SJCRH30 (cell line): ENCODE results near the gene PPP2R2C. TPM values are rescaled to one million over a fixed set of nuclear protein-coding genes. Genes with fewer than 3 reads are reported as not detected.

Experiments
- DNase-seq, 2 experiments: peaks; one replicate each; pipeline ENCODE4 v3.0.0-alpha.2; 2015 to 2020
- H3K27ac ChIP-seq: fragments of 250-450 bp; sonication (Bioruptor Pico); 2 replicates; pipeline ENCODE4 v1.5.1; 2020; ENCODE audit warnings: mild to moderate bottlenecking, moderate library complexity
- H3K27me3 ChIP-seq: fragments of 250-450 bp; sonication (Bioruptor Pico); 2 replicates; pipeline ENCODE4 v1.5.1; 2020; ENCODE audit warnings: mild to moderate bottlenecking, moderate library complexity
- H3K36me3 ChIP-seq: fragments of 250-450 bp; sonication (Bioruptor Pico); 2 replicates; pipeline ENCODE4 v1.5.1; 2020; ENCODE audit warnings: mild to moderate bottlenecking, moderate library complexity
- H3K4me1 ChIP-seq: fragments of 250-450 bp; sonication (Bioruptor Pico); 2 replicates; pipeline ENCODE4 v1.5.1; 2020; ENCODE audit warnings: mild to moderate bottlenecking, moderate library complexity
- H3K4me3 ChIP-seq: fragments of 250-450 bp; sonication (Bioruptor Pico); 2 replicates; pipeline ENCODE4 v1.5.1; 2020; ENCODE audit warnings: mild to moderate bottlenecking, moderate library complexity
- H3K9me3 ChIP-seq: fragments of 250-450 bp; sonication (Bioruptor Pico); replicated peaks from 2 replicates; pipeline ENCODE4 v1.5.1; 2020; ENCODE audit warnings: mild to moderate bottlenecking, moderate library complexity
- total RNA-seq: library from RNA; depleted of rRNA; stranded (reverse); fragments of >200 nt; shearing (Covaris generic); gene quantifications from 2 replicates; pipeline ENCODE4 v1.2.3, GENCODE V29; 2014

PPP2R2C gene
- total RNA-seq, 1 experiment from 2014 or later = not detected

DNA sequence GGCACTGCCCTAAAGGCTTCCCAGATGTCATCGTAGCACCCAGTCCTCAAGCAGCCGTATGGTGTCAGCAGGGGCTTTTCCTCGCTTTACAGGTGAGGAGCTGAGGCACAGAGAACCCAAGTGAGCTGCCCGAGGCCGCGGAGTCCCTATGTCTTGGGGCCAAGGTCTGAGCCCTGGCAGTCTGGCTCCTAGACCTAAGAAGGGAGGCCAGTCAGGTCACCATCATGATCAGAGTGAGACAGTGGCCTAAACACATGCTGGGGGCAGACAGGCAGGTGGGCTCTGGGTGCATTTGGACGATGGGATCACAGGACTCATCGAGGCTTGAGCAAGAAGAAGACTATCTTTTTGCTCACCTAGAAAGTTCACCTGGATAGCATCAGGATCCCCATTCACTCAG, 107.8 kb downstream of the PPP2R2C start:
- no peaks in the 10 kb centered on the region for H3K36me3 ChIP-seq
- no peak overlapping the region for H3K27ac ChIP-seq
- H3K4me3 ChIP-seq = no peak overlapping the region
- H3K9me3 ChIP-seq = no peaks in the 10 kb centered on the region
- peaks cover 38% of the 10 kb centered on the region for H3K27me3 ChIP-seq
- no peak for DNase-seq
- H3K4me1 ChIP-seq = no peaks in the 10 kb centered on the region

DNA sequence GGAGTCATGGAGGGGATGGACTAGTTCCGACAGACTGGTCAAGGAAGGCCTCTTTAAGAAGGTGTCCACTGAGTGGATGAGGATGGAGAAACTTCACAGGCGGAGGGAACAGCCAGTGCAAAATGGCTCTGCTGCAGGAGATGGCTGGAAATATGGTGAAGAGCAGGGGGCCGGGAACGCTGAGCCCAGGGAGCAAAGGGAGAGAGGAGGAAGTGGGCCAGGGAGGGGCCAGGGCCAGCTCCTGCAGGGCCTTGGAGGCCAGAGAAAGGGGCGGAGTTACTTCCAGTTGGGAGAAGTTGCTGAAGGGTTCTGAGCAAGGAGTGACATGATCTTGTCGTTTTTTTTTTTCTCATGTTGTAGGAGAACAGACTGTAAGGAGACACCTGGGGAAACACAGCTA, 108.3 kb downstream of the PPP2R2C start:
- H3K4me3 ChIP-seq = no peak overlapping the region
- H3K4me1 ChIP-seq = no peaks in the 10 kb centered on the region
- no peaks in the 10 kb centered on the region for H3K36me3 ChIP-seq
- no peak for DNase-seq
- peaks cover 34% of the 10 kb centered on the region for H3K27me3 ChIP-seq
- H3K27ac ChIP-seq = no peak overlapping the region
- H3K9me3 ChIP-seq = no peaks in the 10 kb centered on the region

DNA sequence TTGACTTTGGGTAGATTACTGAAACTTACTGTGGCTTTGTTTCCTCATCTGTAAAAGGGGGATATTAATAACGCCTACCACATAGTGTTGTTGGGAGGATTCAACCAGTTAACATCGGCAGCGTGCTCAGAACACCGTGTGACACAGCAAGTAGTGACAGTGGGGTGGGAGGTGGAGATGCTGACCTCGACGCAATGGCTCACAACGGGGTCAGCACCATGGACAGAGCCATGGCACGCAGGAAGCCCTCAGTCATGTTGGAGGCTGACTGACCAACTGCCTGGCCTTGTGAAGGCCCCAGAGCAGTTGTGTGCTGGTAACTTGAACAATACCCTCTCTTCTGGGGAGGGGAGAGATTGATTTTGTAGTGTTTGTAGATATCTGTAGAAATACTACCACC, 109.5 kb downstream of the PPP2R2C start:
- Histone ChIP-seq H3K27me3 (peaks cover 21% of the 10 kb centered on the region), H3K4me3 (no peak overlapping the region), H3K9me3 (no peaks in the 10 kb centered on the region), H3K27ac (no peak overlapping the region), H3K36me3 (no peaks in the 10 kb centered on the region), H3K4me1 (no peaks in the 10 kb centered on the region)
- DNase-seq = peak; percentile 52 to 68

DNA sequence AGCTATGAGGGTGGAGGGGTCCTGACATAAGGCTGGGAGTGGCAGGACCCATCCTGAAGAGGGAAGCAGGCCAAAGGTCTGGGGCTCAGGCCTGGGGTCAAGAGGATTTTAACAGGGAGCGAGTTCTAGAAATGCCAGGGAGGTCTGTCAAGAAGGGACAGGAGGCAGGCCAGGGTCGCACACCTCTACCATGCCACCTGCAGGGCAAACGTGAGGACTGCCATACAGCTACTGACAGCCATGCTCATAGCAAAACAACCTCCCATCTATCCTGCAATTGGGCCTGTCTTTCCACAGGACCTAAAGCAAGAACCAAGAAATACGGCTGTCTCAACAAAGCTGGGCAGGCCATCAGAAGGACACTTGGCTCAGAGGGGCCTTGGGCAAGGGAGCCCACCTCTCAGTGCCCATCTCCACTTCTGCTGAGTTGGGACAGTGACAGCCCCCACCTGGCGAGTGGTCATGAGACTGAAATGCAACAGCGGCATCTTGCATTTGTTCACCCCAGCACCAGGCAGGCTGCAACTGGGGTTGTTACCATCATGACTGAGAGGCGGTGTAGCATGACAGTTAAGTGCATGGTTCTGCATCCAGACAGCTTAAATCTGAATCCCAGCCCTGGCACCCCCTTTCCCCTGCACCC, 110.0 kb downstream of the PPP2R2C start:
- Histone ChIP-seq H3K27me3 (peaks cover 16% of the 10 kb centered on the region), H3K4me1 (no peaks in the 10 kb centered on the region), H3K36me3 (no peaks in the 10 kb centered on the region), H3K4me3 (no peak overlapping the region), H3K27ac (no peak overlapping the region), H3K9me3 (no peaks in the 10 kb centered on the region)
- no peak for DNase-seq

DNA sequence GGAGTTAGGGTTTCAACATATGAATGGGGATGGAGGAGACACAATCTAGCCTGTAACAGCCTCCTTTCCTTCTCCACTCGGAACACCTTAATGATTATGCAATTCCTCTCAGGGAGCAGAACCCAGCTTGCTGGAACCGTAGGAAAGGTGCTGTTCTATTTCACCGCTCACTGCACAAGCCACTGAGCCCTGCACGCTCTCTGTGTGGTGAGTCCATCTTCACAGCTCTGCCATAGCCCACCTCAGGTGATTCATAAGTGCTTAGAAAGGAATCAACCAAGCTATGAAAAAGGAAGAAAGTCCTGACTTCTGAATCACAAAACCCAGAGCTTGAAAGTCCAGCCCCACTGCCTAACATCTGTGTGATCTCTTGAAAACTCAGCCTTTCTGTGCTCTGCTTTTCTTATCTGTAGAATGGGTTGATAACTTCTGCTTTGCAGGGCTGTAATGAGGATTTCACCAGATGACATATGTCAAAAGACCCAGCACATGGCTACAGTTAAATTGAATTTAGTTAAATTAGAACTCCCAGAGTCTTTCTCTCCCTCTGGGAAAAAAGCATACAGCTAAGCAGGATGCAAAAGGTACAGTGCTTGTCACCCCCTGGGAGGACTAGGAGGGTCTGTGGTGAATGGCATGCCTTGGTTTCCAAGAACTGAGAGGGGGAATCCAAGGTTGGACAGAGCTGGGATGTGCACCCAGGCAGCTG, 111.2 kb downstream of the PPP2R2C start:
- no peak overlapping the region for H3K4me3 ChIP-seq
- no peak overlapping the region for H3K27ac ChIP-seq
- no peak for DNase-seq
- peaks cover 7% of the 10 kb centered on the region; the same call in 1 of the 2 replicates for H3K27me3 ChIP-seq
- H3K4me1 ChIP-seq = no peaks in the 10 kb centered on the region
- no peaks in the 10 kb centered on the region for H3K9me3 ChIP-seq
- H3K36me3 ChIP-seq = no peaks in the 10 kb centered on the region

DNA sequence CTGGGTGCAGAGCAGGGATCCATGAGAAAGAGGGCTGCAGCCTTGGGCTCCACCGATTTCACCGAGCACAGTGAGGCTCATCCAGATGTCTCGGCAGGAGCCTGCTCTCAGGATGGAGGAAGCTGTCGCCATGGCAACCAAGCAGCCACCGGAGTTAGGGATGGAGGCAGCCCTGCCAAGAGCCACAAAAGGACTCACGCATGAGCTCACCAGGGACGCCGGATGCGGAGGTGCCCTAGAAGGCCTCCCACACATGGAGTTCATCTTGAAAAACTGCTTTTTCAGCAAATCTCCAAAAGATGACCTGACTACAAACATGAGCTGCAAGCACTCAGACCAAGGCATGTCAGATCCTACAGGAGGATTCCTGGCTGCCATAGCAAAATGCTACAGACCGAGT, 112.0 kb downstream of the PPP2R2C start:
- H3K27ac ChIP-seq = no peak overlapping the region
- DNase-seq = no peak

DNA sequence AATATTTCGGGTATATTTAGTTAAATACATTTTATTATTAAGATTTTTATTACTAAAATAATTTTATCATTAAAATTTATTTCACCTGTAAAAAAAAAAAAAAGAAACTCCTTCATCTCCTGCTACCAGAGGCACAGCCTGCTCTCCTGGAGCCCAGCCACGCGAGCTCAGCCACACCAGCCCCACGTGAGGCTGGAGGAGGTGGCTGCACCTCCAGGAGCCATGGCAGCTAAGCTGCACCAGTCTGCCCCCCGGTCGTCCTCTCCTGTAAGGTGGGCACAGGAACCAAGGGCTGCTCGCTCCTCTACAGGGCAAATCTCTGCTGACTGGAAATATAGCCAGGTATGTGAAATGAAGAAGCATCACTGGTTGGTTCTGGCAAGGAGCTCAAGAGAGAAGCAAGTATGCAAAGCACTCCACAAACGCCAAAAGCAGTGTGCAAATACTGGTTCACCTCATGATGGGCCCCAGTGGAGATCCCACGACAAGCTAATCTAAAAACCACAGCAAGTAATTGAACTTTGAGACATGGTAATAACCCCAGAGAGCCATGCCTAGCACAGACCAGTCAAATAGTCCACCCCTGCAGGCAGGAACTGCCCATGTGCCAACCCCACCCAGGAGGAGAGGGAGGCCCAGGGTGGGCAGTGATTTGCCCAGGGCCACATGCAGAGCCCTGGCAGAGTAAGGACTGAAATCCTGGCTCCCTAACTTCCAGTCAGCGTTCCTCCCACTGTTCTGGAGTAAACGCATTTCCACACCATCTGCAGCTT, 112.7 kb downstream of the PPP2R2C start:
- Histone ChIP-seq H3K4me3 (no peak overlapping the region), H3K27ac (no peak overlapping the region), H3K9me3 (no peaks in the 10 kb centered on the region), H3K36me3 (no peaks in the 10 kb centered on the region), H3K27me3 (peaks cover 1% of the 10 kb centered on the region; the same call in 1 of the 2 replicates), H3K4me1 (no peaks in the 10 kb centered on the region)
- DNase-seq = no peak

More for the DNA sequence above, 112.0 kb downstream of the PPP2R2C start:
- H3K4me3 ChIP-seq = no peak overlapping the region
- peaks cover 7% of the 10 kb centered on the region; the same call in 1 of the 2 replicates for H3K27me3 ChIP-seq
- no peaks in the 10 kb centered on the region for H3K9me3 ChIP-seq
- no peaks in the 10 kb centered on the region for H3K36me3 ChIP-seq
- no peaks in the 10 kb centered on the region for H3K4me1 ChIP-seq

DNA sequence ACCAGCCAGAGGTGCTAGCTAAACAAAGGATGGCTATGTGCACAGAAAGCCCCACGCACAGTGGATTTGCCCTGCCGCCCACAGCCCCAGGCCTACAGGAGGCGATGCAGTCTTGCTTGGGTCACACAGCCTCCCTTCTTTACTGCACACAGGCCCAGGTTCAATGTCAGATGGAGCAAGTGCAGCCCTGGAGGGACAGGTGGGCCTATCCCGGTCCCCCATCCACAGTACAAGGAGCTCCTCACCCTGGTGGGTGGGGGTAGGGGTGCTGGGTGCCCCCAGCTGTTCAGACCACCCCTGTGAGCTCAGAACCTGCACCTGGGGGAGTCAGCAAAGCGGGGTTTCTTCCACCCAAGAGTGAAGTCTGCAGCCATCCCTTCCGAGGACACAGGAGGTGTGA, 114.9 kb downstream of the PPP2R2C start:
- Histone ChIP-seq H3K27ac (no peak overlapping the region), H3K4me1 (no peaks in the 10 kb centered on the region), H3K36me3 (no peaks in the 10 kb centered on the region), H3K9me3 (no peaks in the 10 kb centered on the region), H3K4me3 (no peak overlapping the region), H3K27me3 (no peaks in the 10 kb centered on the region)
- DNase-seq = no peak

DNA sequence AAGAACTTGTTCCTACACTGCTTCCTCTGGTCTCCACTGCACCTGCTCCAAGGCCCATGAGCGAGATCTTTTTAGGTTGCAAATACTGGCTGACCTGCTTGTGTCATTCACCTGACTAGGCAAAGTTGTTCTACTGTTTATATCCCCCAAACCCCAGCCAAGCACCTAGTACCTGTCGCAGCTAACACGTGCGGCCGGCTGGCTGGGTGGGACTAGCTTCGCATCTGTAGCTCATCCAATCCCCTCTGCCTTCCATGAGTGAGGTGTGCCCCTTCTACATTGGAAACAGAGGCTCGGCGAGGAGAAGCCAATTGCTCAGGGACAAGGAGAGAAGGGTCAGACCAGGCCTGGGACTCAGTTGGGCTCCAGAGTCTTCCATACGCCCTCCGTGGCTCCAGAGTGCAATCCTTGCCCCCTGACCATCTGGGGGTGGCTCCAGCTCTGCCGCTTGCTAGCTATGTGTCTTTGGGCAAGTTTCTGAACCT, 116.3 kb downstream of the PPP2R2C start:
- H3K27ac ChIP-seq = no peak overlapping the region
- no peaks in the 10 kb centered on the region for H3K9me3 ChIP-seq
- H3K4me3 ChIP-seq = no peak overlapping the region
- DNase-seq = no peak
- no peaks in the 10 kb centered on the region for H3K4me1 ChIP-seq
- no peaks in the 10 kb centered on the region for H3K36me3 ChIP-seq
- no peaks in the 10 kb centered on the region for H3K27me3 ChIP-seq

DNA sequence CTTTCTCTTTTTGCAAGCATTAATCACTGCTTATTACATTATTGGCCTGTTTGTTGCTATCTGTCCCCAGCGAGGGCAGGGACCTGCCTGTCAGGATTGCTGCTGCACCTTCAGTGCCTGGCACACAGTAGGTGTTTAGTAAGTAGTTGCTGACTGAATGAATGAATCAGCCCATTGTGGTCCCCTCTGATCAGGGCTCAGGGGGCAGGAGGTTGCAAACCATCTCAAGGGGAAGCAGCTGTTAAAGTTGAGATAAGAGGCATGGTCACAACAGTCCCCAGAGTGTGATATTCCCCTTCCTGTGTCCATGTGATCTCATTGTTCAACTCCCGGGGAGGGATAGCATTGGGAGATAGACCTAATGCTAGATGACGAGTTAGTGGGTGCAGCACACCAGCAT, 117.4 kb downstream of the PPP2R2C start:
- no peak overlapping the region for H3K27ac ChIP-seq
- no peak overlapping the region for H3K4me3 ChIP-seq
- peak in 1 of 2 experiments; percentile 27 for DNase-seq
- H3K36me3 ChIP-seq = no peaks in the 10 kb centered on the region
- H3K4me1 ChIP-seq = no peaks in the 10 kb centered on the region
- no peaks in the 10 kb centered on the region for H3K27me3 ChIP-seq
- H3K9me3 ChIP-seq = no peaks in the 10 kb centered on the region

DNA sequence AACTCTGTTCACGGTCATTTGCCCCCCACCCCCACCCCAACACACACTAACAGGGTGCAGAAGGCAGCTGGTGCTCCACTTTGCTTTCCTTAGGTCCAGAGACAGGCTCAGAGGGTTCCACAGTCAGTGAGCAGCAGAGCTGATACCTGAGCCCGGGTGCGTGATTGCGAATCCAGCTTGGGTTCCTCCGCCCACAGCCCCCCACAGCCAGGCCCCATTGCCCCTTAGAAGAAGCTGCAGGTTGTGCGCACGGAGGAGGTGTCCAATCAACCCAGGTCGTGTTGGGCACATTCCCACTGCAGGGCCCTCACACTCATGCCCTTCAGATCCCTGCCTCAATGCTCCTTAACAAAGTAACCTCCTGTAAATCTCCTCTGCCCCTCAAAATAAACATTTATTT, 117.8 kb downstream of the PPP2R2C start:
- no peaks in the 10 kb centered on the region for H3K9me3 ChIP-seq
- DNase-seq = no peak
- H3K27me3 ChIP-seq = peaks cover 3% of the 10 kb centered on the region; the same call in 1 of the 2 replicates
- H3K36me3 ChIP-seq = no peaks in the 10 kb centered on the region
- no peak overlapping the region for H3K4me3 ChIP-seq
- no peaks in the 10 kb centered on the region for H3K4me1 ChIP-seq
- H3K27ac ChIP-seq = no peak overlapping the region

DNA sequence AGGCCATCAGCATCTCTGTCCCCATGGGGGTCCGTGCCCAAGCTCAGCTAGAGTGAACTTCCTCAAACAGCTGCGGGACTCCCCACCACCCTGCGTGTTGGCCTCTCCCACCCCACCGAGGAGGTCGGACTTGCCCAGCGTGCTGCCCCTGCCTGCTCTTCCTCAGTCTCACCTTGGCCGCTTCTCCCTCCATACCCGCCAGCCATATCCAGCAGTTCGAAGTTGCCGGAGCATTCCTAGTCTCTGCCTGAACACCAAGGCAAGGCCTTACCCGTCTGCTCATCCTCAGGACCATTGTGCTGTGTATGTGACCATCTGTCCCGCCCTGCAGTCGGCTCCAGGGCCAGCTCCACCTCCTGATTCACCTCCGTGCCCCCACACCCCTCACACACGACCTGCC, 118.3 kb downstream of the PPP2R2C start:
- Histone ChIP-seq H3K9me3 (no peaks in the 10 kb centered on the region), H3K27me3 (peaks cover 8% of the 10 kb centered on the region), H3K27ac (no peak overlapping the region), H3K4me1 (no peaks in the 10 kb centered on the region), H3K36me3 (no peaks in the 10 kb centered on the region), H3K4me3 (no peak overlapping the region)
- DNase-seq = no peak

DNA sequence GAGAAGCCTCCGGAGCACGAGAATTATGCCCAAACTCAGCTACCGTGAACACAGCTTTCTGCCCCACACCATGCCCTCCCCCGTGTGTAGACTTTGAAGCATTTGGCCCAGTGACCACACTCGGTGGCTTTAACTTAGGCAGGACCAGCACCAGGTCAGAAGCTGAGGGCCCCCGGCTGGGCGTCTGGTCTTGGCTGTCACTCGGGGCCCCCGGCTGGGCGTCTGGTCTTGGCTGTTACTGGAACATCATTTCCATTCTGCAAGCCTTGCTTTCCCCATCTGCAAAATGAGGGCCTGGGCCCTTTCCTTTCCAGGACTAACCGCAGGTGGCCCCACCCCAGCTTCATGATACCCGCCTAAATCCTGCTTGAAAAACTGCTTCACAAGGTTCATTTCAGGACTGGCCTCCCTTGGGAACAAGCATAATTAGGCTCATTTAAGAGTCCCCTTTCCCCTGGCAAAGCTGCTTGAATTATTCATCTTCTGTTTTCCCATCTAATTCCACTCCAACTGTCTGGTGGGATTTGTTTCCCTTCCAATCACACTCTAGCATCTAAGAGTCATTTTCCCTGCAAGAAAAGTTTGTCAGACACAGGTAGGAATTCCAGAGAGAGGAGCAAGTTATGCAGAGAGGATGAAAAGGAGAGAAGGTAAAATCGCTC, 120.3 kb downstream of the PPP2R2C start:
- no peak for DNase-seq
- H3K27me3 ChIP-seq = peaks cover 15% of the 10 kb centered on the region
- H3K27ac ChIP-seq = no peak overlapping the region
- H3K9me3 ChIP-seq = no peaks in the 10 kb centered on the region
- no peak overlapping the region for H3K4me3 ChIP-seq
- H3K36me3 ChIP-seq = no peaks in the 10 kb centered on the region
- H3K4me1 ChIP-seq = no peaks in the 10 kb centered on the region

DNA sequence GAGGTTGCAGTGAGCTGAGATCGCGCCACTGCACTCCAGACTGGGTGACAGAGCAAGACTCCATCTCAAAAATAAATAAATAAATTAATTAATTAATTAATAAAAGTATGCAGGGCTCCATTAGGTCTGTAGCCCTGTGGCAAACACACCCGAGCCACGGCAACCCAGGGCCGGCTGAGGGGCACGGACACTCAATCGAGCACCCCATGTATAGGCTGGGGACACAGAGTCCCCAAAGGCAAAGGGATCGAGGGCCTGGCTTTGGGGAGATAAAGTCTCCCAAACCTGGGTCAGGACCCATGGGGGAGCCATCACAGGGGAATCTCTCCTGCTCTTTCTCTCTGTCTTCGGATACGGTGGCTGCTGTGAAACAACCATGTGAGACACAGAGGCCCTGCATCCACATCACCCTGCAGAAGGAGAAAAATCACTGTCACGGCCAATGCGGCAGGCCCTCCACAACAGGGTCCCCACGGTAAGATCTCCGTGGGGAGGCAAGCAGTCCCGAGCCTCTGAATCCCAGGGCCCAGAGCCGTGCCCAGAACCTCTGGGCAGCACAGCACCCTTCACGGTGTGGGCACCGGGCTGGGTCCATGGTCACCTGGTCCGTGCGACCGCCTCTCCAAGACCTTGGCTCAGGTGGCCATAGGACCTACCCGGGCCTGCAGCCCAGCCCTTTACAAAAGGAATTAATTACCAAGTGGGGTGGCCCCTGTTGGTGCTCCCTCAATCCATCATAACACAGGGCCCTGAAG, 121.0 kb downstream of the PPP2R2C start:
- DNase-seq = no peak
- H3K4me1 ChIP-seq = no peaks in the 10 kb centered on the region
- H3K27ac ChIP-seq = no peak overlapping the region
- no peak overlapping the region for H3K4me3 ChIP-seq
- H3K27me3 ChIP-seq = peaks cover 19% of the 10 kb centered on the region
- H3K9me3 ChIP-seq = no peaks in the 10 kb centered on the region
- H3K36me3 ChIP-seq = no peaks in the 10 kb centered on the region
